Measurements from ENCODE around the gene WWOX.

DNA sequence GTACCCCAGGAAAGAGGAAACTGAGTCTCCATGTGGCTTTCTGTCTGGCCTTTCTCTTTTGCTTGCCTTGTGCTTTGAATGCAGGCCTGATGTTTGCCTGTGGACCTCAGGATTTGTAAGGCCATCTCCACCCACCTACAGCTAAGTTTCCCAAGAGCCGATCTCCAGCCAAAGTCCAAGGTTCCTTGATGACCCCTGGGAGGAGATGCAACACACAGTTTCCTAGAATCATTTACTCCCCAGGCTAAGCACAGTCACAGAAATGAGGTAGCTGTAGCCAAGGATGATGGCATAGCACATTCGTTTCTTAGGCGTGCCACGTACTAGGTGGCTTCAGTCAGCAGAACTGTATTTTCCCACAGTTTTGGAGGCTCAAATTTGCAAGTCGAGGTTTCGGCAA lies 905.6 kb downstream of the WWOX start:
- TF ChIP-seq, protein P1, sequence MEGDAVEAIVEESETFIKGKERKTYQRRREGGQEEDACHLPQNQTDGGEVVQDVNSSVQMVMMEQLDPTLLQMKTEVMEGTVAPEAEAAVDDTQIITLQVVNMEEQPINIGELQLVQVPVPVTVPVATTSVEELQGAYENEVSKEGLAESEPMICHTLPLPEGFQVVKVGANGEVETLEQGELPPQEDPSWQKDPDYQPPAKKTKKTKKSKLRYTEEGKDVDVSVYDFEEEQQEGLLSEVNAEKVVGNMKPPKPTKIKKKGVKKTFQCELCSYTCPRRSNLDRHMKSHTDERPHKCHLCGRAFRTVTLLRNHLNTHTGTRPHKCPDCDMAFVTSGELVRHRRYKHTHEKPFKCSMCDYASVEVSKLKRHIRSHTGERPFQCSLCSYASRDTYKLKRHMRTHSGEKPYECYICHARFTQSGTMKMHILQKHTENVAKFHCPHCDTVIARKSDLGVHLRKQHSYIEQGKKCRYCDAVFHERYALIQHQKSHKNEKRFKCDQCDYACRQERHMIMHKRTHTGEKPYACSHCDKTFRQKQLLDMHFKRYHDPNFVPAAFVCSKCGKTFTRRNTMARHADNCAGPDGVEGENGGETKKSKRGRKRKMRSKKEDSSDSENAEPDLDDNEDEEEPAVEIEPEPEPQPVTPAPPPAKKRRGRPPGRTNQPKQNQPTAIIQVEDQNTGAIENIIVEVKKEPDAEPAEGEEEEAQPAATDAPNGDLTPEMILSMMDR (IDR thresholded peaks at IDR 0.05; ENCODE audit: borderline replicate concordance, extremely low read depth, low read length, poor library complexity, severe bottlenecking), result no peak
- TF ChIP-seq EZH2 (IDR thresholded peaks at IDR 0.05; ENCODE audit: borderline replicate concordance, low read depth, low read length, severe bottlenecking), result no peak
